ENCODE results near the gene EIF1AD. TPM values are rescaled to one million over a fixed set of nuclear protein-coding genes. Genes with fewer than 3 reads are reported as not detected.

EIF1AD gene
- total and polyA plus RNA-seq, 9 of the 15 experiments (the other 6 are each of a cell fraction or from before 2014, with no cell fraction given): 50.1 to 98.8 (median 58.7) TPM

GRCh38 chr11:65960824-65961266 lies 41.1 kb downstream of the EIF1AD start (continued):
- TF ChIP-seq ARID1B (IDR thresholded peaks at IDR 0.05) (peak; percentile 36), POLR3G (IDR thresholded peaks at IDR 0.05; ENCODE audit: extremely low read depth, insufficient read length, insufficient replicate concordance) (no peak), RBM22 (IDR thresholded peaks at IDR 0.05; ENCODE audit: low read depth, low read length, poor library complexity, severe bottlenecking) (no peak), GATA2 (CRISPR knock-in tag; IDR thresholded peaks at IDR 0.05) (peak; percentile 65), HDGF (IDR thresholded peaks at IDR 0.05) (peak; percentile 74; the same call in 1 of the 2 replicates), ADNP (tag; IDR thresholded peaks at IDR 0.05) (peak; percentile 44; the same call in 1 of the 2 replicates), NKRF (IDR thresholded peaks at IDR 0.05; ENCODE audit: borderline replicate concordance) (peak; percentile 26; the same call in 1 of the 2 replicates), ZNF644 (tag; IDR thresholded peaks at IDR 0.05; ENCODE audit: low read depth) (0 out of 2 replicates have a peak, but pooled peaks have one; percentile 35), MGA (IDR thresholded peaks at IDR 0.05) (peak; percentile 27; the same call in 1 of the 2 replicates), BHLHE40 (IDR thresholded peaks at IDR 0.05; ENCODE audit: low read length) (peak; percentile 41; the same call in 1 of the 2 replicates), BCOR (IDR thresholded peaks at IDR 0.05) (peak; percentile 47; the same call in 1 of the 2 replicates), NFATC3 (IDR thresholded peaks at IDR 0.05) (peak; percentile 73; the same call in 1 of the 2 replicates), PHF21A (IDR thresholded peaks at IDR 0.05; ENCODE audit: borderline replicate concordance, low read depth) (no peak), IRF1 (CRISPR knock-in tag; IDR thresholded peaks at IDR 0.05; ENCODE audit: borderline replicate concordance) (no peak)

All from K562 (cell line).